ENCODE data around the gene PCDHB16. TPM values are rescaled to one million over a fixed set of nuclear protein-coding genes. Genes with fewer than 3 reads are reported as not detected.
"Not testable (repeated sequence)": the region's sequence is repeated elsewhere in the genome, so short reads cannot be mapped to it uniquely, and the experiment has no call there.

PCDHB16 gene
- total RNA-seq, 1 donor from 2014 or later = 10.8 TPM

GRCh38 chr5:141196363-141196762, 14.2 kb downstream of the PCDHB16 start:
- H3K36me3 Mint-ChIP-seq (ENCODE audit: unreplicated experiment) = peaks cover 20% of the 10 kb centered on the region
- no peaks in the 10 kb centered on the region for H3K4me1 Mint-ChIP-seq (ENCODE audit: unreplicated experiment)
- H3K4me3 Mint-ChIP-seq (ENCODE audit: unreplicated experiment) = no peak overlapping the region
- no peak overlapping the region for H3K27ac Mint-ChIP-seq (ENCODE audit: unreplicated experiment)
- TF ChIP-seq, protein P1, sequence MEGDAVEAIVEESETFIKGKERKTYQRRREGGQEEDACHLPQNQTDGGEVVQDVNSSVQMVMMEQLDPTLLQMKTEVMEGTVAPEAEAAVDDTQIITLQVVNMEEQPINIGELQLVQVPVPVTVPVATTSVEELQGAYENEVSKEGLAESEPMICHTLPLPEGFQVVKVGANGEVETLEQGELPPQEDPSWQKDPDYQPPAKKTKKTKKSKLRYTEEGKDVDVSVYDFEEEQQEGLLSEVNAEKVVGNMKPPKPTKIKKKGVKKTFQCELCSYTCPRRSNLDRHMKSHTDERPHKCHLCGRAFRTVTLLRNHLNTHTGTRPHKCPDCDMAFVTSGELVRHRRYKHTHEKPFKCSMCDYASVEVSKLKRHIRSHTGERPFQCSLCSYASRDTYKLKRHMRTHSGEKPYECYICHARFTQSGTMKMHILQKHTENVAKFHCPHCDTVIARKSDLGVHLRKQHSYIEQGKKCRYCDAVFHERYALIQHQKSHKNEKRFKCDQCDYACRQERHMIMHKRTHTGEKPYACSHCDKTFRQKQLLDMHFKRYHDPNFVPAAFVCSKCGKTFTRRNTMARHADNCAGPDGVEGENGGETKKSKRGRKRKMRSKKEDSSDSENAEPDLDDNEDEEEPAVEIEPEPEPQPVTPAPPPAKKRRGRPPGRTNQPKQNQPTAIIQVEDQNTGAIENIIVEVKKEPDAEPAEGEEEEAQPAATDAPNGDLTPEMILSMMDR (IDR thresholded peaks at IDR 0.05) = no peak
- peaks cover 67% of the 10 kb centered on the region for H3K9me3 Mint-ChIP-seq (ENCODE audit: unreplicated experiment)
- no peak for DNase-seq (ENCODE audit: extremely low spot score, unreplicated experiment)
- H3K27me3 Mint-ChIP-seq (ENCODE audit: unreplicated experiment) = no peaks in the 10 kb centered on the region

GRCh38 chr5:141199359-141200235, 17.4 kb downstream of the PCDHB16 start, which contains the start of gene PCDHB11:
PCDHB11 (plus strand) TSS chr5:141199627; CDS start chr5:141199775, 148 bp downstream.
- TF ChIP-seq, protein P1 (IDR thresholded peaks at IDR 0.05) = no peak
- H3K4me1 Mint-ChIP-seq (ENCODE audit: unreplicated experiment) = no peaks in the 10 kb centered on the region
- peaks cover 21% of the 10 kb centered on the region for H3K36me3 Mint-ChIP-seq (ENCODE audit: unreplicated experiment)
- H3K27me3 Mint-ChIP-seq (ENCODE audit: unreplicated experiment) = no peaks in the 10 kb centered on the region
- H3K27ac Mint-ChIP-seq (ENCODE audit: unreplicated experiment) = no peak within 1 kb of the TSS
- no peak within 1 kb of the TSS for H3K4me3 Mint-ChIP-seq (ENCODE audit: unreplicated experiment)
- peaks cover 52% of the 10 kb centered on the region for H3K9me3 Mint-ChIP-seq (ENCODE audit: unreplicated experiment)
- DNase-seq (ENCODE audit: extremely low spot score, unreplicated experiment) = no peak

DNA sequence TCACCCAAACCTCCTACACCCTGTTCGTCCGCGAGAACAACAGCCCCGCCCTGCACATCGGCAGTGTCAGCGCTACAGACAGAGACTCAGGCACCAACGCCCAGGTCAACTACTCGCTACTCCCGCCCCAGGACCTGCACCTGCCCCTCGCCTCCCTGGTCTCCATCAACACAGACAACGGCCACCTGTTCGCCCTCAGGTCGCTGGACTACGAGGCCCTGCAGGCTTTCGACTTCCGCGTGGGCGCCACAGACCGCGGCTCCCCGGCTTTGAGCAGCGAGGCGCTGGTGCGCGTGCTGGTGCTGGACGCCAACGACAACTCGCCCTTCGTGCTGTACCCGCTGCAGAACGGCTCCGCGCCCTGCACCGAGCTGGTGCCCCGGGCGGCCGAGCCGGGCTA, 18.9 kb downstream of the PCDHB16 start:
- Mint-ChIP-seq H3K9me3 (ENCODE audit: unreplicated experiment) (peaks cover 54% of the 10 kb centered on the region), H3K36me3 (ENCODE audit: unreplicated experiment) (peaks cover 19% of the 10 kb centered on the region)
- not testable (repeated sequence) for H3K4me3 Mint-ChIP-seq (ENCODE audit: unreplicated experiment); H3K27ac Mint-ChIP-seq (ENCODE audit: unreplicated experiment); DNase-seq (ENCODE audit: extremely low spot score, unreplicated experiment); H3K4me1 Mint-ChIP-seq (ENCODE audit: unreplicated experiment); H3K27me3 Mint-ChIP-seq (ENCODE audit: unreplicated experiment)

DNA sequence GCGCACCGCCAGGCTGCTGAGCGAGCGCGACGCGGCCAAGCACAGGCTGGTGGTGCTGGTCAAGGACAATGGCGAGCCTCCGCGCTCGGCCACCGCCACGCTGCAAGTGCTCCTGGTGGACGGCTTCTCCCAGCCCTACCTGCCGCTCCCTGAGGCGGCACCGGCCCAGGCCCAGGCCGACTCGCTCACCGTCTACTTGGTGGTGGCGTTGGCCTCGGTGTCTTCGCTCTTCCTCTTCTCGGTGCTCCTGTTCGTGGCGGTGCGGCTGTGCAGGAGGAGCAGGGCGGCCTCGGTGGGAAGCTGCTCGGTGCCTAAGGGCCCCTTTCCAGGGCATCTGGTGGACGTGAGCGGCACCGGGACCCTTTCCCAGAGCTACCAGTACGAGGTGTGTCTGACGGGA, 19.5 kb downstream of the PCDHB16 start:
- not testable (repeated sequence) for H3K27me3 Mint-ChIP-seq (ENCODE audit: unreplicated experiment); H3K27ac Mint-ChIP-seq (ENCODE audit: unreplicated experiment); DNase-seq (ENCODE audit: extremely low spot score, unreplicated experiment); H3K4me1 Mint-ChIP-seq (ENCODE audit: unreplicated experiment); H3K4me3 Mint-ChIP-seq (ENCODE audit: unreplicated experiment)
- H3K9me3 Mint-ChIP-seq (ENCODE audit: unreplicated experiment) = peaks cover 48% of the 10 kb centered on the region
- H3K36me3 Mint-ChIP-seq (ENCODE audit: unreplicated experiment) = peaks cover 14% of the 10 kb centered on the region

DNA sequence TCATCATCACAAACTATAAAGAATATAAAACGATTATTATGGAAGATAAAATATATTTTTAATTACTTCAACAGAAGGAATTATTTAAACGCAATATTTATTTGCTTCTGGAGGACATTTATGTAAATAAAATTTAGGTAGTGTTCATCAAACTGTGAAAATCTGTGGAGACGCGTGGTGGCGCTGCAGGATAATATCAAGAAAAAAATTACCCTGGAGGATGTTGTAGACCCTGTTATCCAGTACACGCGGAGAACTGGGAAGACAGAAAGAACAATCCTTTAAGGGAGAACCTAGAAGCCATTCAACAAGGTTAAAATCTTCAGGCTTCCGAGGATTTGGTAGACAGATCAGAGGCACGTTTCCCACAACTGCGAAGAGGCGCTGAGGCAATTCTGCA, 26.3 kb downstream of the PCDHB16 start, which contains the start of gene PCDHB12:
TSS of gene PCDHB12 (plus strand) at position 242 of the 400 bp plus-strand sequence. CDS start 189 bp downstream, outside the sequence.
- peaks cover 56% of the 10 kb centered on the region for H3K9me3 Mint-ChIP-seq (ENCODE audit: unreplicated experiment)
- H3K27ac Mint-ChIP-seq (ENCODE audit: unreplicated experiment) = no peak within 1 kb of the TSS
- no peaks in the 10 kb centered on the region for H3K4me1 Mint-ChIP-seq (ENCODE audit: unreplicated experiment)
- TF ChIP-seq, protein P1 (IDR thresholded peaks at IDR 0.05) = no peak
- no peak for DNase-seq (ENCODE audit: extremely low spot score, unreplicated experiment)
- peaks cover under 1% of the 10 kb centered on the region for H3K36me3 Mint-ChIP-seq (ENCODE audit: unreplicated experiment)
- H3K27me3 Mint-ChIP-seq (ENCODE audit: unreplicated experiment) = no peaks in the 10 kb centered on the region
- H3K4me3 Mint-ChIP-seq (ENCODE audit: unreplicated experiment) = no peak within 1 kb of the TSS

- H3K4me3 Mint-ChIP-seq (ENCODE audit: unreplicated experiment); H3K27me3 Mint-ChIP-seq (ENCODE audit: unreplicated experiment); H3K36me3 Mint-ChIP-seq (ENCODE audit: unreplicated experiment): not testable (repeated sequence)
These were observed 28.1 kb downstream of the PCDHB16 start for GRCh38 chr5:141210281-141210680.

DNA sequence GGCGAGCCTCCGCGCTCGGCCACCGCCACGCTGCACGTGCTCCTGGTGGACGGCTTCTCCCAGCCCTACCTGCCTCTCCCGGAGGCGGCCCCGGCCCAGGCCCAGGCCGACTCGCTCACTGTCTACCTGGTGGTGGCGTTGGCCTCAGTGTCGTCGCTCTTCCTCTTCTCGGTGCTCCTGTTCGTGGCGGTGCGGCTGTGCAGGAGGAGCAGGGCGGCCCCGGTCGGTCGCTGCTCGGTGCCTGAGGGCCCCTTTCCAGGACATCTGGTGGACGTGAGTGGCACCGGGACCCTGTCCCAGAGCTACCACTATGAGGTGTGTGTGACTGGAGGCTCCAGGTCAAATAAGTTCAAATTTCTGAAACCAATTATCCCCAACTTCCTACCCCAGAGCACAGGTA, 28.7 kb downstream of the PCDHB16 start:
- not testable (repeated sequence) for H3K4me1 Mint-ChIP-seq (ENCODE audit: unreplicated experiment); H3K36me3 Mint-ChIP-seq (ENCODE audit: unreplicated experiment); DNase-seq (ENCODE audit: extremely low spot score, unreplicated experiment); H3K4me3 Mint-ChIP-seq (ENCODE audit: unreplicated experiment); H3K27me3 Mint-ChIP-seq (ENCODE audit: unreplicated experiment); H3K27ac Mint-ChIP-seq (ENCODE audit: unreplicated experiment)
- peaks cover 59% of the 10 kb centered on the region for H3K9me3 Mint-ChIP-seq (ENCODE audit: unreplicated experiment)

More at GRCh38 chr5:141210281-141210680, 28.1 kb downstream of the PCDHB16 start:
- H3K27ac Mint-ChIP-seq (ENCODE audit: unreplicated experiment); DNase-seq (ENCODE audit: extremely low spot score, unreplicated experiment); H3K4me1 Mint-ChIP-seq (ENCODE audit: unreplicated experiment): not testable (repeated sequence)
- peaks cover 62% of the 10 kb centered on the region for H3K9me3 Mint-ChIP-seq (ENCODE audit: unreplicated experiment)

Data from osteocyte (in vitro differentiated cells).